Suppressor macrophage (primary cell): Measurements from ENCODE around the gene PSPC1.
A peak's percentile ranks its signal among the peaks of the same experiment; 100 is the strongest.
"Not testable (repeated sequence)": the region's sequence is repeated elsewhere in the genome, so short reads cannot be mapped to it uniquely, and the experiment has no call there.

ENCODE experiments used
- DNase-seq, 4 experiments: peaks; one replicate each; pipeline ENCODE4 v3.0.0-alpha.2; 2020 to 2022
- total RNA-seq, 17 experiments: gene quantifications; one replicate each; lab custom pipeline; 2026; ENCODE audit warnings: mixed read lengths in 6 of 17, inconsistent platforms in 3 of 17; lab: John Stamatoyannopoulos, UW

Gene PSPC1, protein sequence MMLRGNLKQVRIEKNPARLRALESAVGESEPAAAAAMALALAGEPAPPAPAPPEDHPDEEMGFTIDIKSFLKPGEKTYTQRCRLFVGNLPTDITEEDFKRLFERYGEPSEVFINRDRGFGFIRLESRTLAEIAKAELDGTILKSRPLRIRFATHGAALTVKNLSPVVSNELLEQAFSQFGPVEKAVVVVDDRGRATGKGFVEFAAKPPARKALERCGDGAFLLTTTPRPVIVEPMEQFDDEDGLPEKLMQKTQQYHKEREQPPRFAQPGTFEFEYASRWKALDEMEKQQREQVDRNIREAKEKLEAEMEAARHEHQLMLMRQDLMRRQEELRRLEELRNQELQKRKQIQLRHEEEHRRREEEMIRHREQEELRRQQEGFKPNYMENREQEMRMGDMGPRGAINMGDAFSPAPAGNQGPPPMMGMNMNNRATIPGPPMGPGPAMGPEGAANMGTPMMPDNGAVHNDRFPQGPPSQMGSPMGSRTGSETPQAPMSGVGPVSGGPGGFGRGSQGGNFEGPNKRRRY
- 30.3 to 94.5 (median 48.9) reads per million in 17 experiments for total RNA-seq

DNA sequence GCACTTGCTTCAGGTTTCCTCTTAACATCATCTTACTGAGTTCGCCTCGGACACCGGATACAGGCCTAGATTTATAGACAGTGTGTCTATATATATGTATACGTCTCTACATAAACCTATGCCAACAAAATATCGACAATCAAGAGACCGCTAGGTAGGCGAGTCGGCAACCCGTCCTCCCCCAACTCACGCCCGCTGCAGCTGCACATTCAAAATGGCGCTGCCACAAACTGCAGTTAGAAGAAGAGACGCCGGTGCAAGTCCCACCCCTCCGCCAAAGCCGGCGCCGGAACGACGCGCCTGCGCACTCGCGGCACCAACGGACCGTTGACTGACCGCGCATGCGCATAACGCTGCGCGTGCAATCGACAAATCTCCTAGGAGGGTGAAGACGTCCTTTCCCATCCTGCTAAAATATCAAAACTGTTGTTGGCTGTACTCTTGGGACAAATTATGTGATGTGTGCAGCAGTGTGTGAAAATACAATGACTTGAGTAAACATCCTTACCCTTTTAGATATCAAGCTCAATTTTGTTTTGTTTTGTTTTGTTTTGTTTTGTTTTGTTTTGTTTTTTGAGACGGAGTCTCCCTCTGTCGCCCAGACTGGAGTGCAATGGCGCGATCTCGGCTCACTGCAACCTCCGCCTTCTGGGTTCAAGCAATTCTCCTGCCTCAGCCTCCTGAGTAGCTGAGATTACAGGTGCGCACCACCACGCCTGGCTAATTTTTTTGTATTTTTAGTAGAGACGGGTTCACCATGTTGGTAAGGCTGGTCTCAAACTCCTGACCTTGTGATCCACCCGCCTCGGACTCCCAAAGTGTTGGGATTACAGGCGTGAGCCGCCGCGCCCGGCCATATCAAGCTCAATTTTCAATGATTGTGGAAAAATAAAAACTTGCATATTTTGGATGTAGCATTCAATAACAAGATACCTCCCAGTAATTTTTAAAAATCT lies at the start of gene PSPC1:
Gene PSPC1 (minus strand): TSS at position 219 of the 956 bp plus-strand sequence. CDS start 188 bp downstream, at position 31.
- peak; percentile 98 to 99 (median 98) for DNase-seq

- no peak for DNase-seq
Measured at GRCh38 chr13:19822673-19823072, 39.9 kb upstream of the PSPC1 start.

- DNase-seq, result peak; percentile 14 to 61 (median 30)
Measured at GRCh38 chr13:19818223-19818842, 35.6 kb upstream of the PSPC1 start.

DNA sequence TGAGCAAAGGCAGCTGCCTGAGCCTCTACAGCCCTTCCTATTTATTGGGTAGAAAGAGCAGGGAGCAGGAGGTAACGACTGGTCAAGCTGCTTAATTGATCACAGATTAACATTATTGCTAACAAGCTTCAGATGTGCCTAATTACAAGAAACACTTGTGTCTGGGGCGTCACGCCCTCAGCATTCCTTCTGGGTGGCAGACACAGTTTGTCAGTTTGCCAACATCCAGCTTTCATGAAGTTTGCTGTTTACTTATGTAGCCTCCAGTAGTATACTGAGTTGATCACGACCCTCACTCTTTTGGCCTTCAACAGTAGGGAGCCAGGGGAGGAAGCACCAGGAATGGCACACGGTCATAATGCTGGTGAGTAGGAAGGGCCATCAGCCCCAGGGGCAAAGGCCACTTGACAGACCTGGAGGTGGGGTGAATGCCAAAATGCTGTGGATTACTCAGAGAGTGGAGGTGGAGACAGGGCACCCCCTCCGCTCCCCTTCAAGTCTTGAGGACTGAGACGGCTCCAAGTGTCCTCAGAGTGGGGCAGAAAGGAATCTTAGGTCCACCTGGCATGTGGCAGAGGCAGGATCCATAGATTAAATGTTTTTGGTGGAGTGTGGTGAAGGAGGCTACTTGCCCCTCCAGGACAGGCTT lies 34.9 kb upstream of the PSPC1 start:
- DNase-seq, result no peak

DNA sequence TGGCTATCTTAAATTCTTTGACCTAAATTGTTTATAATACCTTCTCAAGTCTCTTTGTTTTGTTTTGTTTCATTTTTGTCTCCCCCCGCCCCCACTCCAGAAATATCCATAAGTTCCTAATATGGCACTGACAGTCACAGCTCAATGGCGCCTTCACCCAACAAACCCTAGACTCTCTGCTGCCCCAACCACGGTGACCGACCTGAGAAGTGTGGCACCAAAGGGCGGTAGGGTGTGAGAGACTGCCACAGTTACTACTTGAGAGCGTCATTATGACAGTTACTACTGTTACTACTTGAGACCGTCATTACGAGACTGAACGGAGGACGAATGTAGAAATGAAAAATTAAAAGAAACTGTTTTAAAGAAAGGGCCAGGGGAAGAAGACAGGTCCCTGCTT lies 34.4 kb upstream of the PSPC1 start:
- no peak for DNase-seq

GRCh38 chr13:19815842-19816241 lies 33.1 kb upstream of the PSPC1 start:
- not testable (repeated sequence) for DNase-seq

- no peak for DNase-seq
Measured at GRCh38 chr13:19810996-19811881, 28.5 kb upstream of the PSPC1 start.

GRCh38 chr13:19810151-19810550 lies 27.4 kb upstream of the PSPC1 start:
- DNase-seq, result no peak

GRCh38 chr13:19805765-19806164 lies 23.0 kb upstream of the PSPC1 start:
- DNase-seq, result no peak

DNA sequence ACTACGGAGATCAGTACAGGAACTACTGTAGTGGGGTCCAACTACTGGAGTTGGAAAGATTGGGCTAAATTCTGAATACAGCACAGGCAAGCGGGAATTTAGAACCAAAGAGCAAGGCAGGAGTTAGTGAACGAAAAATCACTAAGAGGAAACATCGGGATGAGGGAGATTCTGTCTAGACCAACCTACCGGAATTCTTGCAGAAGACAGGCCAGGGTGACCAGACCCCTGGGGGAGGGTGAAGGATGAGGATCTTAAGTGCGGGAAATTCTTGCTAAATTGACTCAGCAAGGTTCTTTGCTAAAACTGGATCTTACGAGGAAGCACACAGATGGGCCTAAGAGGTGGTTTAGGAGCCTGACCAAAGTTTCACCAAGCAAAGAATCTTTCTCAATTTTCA lies 13.2 kb upstream of the PSPC1 start:
- DNase-seq, result peak in 1 of 4 experiments; percentile 17

DNA sequence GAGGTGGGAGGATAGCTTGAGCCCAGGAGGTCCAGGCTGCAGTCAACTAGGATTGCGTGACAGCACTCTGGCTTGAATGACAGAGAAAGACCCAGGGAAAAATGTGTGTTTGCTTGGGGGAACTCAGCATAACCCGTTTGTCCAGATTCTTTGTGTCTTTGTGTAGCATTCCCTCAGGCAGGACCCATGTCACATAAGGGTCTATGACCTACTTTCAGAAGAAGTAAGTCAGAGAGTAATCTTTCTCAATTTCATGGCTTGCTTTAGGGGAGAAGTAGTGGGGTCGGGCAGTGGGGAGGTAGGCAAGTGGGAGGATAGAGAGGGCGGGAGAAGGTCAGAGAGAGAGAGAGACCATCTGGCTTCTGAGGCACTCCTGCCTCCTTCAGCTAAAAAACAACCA lies 11.9 kb upstream of the PSPC1 start:
- peak in 3 of 4 experiments; percentile 34 to 56 (median 54) for DNase-seq

DNA sequence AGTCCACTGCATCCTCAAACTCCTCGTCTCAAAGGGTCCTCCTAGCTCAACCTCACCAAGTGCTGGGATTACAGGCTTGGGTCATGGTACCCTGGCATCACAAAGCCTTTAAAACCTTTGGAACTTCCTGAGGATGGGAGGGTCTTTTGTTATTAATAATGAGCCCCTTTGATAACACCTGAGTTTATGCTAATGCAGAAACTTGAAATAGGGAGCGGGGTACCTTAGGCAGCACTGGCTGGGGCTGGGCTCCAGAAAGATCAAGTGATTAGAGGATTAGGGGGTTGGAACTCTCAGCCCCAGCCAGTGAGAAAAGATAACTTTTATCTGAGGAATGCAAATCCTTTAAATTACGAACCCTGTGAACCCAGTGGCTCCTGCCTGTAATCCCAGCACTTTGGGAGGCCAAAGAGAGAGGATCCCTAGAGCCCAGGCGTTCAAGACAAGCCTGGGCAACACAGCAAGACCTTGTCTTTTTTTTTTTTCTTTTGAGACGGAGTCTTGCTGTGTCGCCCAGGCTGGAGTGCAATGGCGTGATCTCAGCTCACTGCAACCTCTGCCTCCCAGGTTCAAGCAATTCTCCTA lies 9.3 kb upstream of the PSPC1 start:
- DNase-seq, result no peak

DNA sequence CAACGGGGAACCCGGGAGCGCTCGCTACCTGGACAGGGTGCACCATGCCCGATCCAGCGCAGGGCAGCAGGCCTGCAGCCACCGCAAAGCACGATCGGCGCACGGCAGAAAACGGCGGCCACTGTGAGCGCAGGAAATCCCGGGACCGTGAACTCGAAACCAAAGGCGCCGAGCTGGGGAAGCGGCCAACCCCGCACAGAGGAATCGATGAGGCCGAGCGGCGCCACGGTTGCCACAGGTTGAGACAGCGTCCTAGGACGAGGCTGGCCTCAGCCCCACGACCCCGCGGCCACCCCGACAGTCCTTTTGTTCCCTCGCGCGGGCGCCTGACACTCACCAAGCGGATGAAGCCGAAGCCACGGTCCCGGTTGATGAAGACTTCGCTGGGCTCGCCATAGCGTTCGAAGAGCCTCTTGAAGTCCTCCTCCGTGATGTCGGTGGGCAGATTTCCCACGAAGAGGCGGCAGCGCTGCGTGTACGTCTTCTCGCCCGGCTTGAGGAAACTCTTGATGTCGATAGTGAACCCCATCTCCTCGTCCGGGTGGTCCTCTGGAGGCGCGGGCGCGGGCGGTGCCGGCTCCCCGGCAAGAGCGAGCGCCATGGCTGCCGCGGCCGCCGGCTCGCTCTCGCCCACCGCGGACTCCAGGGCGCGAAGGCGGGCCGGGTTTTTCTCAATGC lies 557 bp downstream of the PSPC1 start:
- DNase-seq, result peak; percentile 33 to 84 (median 60)

GRCh38 chr13:19781526-19781925 lies 1.2 kb downstream of the PSPC1 start:
- peak in 2 of 4 experiments; percentile 7 to 12 for DNase-seq

GRCh38 chr13:19780753-19781418 lies 1.9 kb downstream of the PSPC1 start:
- DNase-seq, result not testable (repeated sequence)

- no peak for DNase-seq
Measured at GRCh38 chr13:19772306-19772705, 10.4 kb downstream of the PSPC1 start.

GRCh38 chr13:19769854-19770253 lies 12.9 kb downstream of the PSPC1 start:
- no peak for DNase-seq

- no peak for DNase-seq
Measured at GRCh38 chr13:19767966-19768365, 14.8 kb downstream of the PSPC1 start.

- DNase-seq, result peak in 2 of 4 experiments; percentile 17
Measured at GRCh38 chr13:19766591-19766990, 16.2 kb downstream of the PSPC1 start.
